HFFc6 (cell line): ENCODE data around the gene SLC38A9. TPM values are rescaled to one million over a fixed set of nuclear protein-coding genes. Genes with fewer than 3 reads are reported as not detected.

Experiments
- DNase-seq: peaks from one replicate; pipeline ENCODE4 v3.0.0-alpha.2; 2018
- H3K27ac Mint-ChIP-seq: 2 replicates; pipeline ENCODE4 v1.8.0; 2020; ENCODE audit warnings: mild to moderate bottlenecking, mixed read lengths
- H3K27me3 Mint-ChIP-seq: 2 replicates; pipeline ENCODE4 v1.8.0; 2021; ENCODE audit warnings: mild to moderate bottlenecking, moderate library complexity, mixed read lengths; ENCODE audit not compliant: insufficient read depth
- H3K36me3 Mint-ChIP-seq: 2 replicates; pipeline ENCODE4 v1.8.0; 2021; ENCODE audit warnings: low read depth, mixed read lengths
- H3K4me1 Mint-ChIP-seq: 2 replicates; pipeline ENCODE4 v1.8.0; 2020; ENCODE audit warnings: low read depth, mixed read lengths
- H3K4me3 Mint-ChIP-seq: 2 replicates; pipeline ENCODE4 v1.8.0; 2020; ENCODE audit warnings: mild to moderate bottlenecking, moderate library complexity, mixed read lengths
- H3K9me3 Mint-ChIP-seq: 2 replicates; pipeline ENCODE4 v1.8.0; 2020; ENCODE audit warnings: mild to moderate bottlenecking, mixed read lengths
- CTCF ChIP-seq: fragments of 200-600 bp; sonication (generic); IDR thresholded peaks from 2 replicates; pipeline ENCODE4 v1.5.0; 2021; ENCODE audit warnings: antibody characterized with exemption, mild to moderate bottlenecking
- total RNA-seq, 6 experiments: library from RNA; stranded (reverse); fragmentation: NEBNext Ultra II Directional; extraction: Animal tissue kit (Norgen Biotek cat#: 25700); gene quantifications; 2 replicates in 1 of 6; 3 replicates in 5 of 6; pipeline ENCODE4 v1.2.3, GENCODE V29; 2021

The SLC38A9 gene
- total RNA-seq, 6 experiments from 2014 or later, result 12.2 to 16.5 (median 13.2) TPM

GRCh38 chr5:55585206-55585610 is 126.9 kb downstream of the SLC38A9 start:
- no peak for TF ChIP-seq CTCF
- Mint-ChIP-seq H3K27me3 (peaks cover 1% of the 10 kb centered on the region; the same call in 1 of the 2 replicates), H3K36me3 (no peaks in the 10 kb centered on the region), H3K4me3 (no peak overlapping the region), H3K9me3 (no peaks in the 10 kb centered on the region), H3K4me1 (no peaks in the 10 kb centered on the region), H3K27ac (no peak overlapping the region)
- DNase-seq, result no peak

GRCh38 chr5:55584398-55585205 is 127.5 kb downstream of the SLC38A9 start:
- H3K9me3 Mint-ChIP-seq, result no peaks in the 10 kb centered on the region
- no peak for TF ChIP-seq CTCF
- no peaks in the 10 kb centered on the region for H3K36me3 Mint-ChIP-seq
- no peaks in the 10 kb centered on the region for H3K27me3 Mint-ChIP-seq
- no peak overlapping the region for H3K4me3 Mint-ChIP-seq
- no peak for DNase-seq
- no peaks in the 10 kb centered on the region for H3K4me1 Mint-ChIP-seq
- H3K27ac Mint-ChIP-seq, result no peak overlapping the region

DNA sequence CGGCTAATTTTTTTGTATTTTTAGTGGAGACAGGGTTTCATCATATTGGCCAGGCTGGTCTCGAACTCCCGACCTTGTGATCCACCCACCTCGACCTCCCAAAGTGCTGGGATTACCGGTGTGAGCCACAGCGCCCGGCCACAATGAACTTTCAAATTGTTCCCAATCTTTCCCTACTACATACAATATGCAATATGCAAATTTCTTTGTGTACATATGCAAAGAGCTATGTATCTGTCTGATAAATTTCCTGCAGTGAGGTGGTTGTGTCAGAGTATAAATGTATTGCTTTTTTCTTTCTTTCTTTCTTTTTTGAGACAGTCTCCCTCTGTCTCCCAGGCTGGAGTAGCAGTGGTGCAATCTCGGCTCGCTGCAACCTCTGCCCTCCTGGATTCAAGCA is 128.5 kb downstream of the SLC38A9 start:
- Mint-ChIP-seq H3K9me3 (no peaks in the 10 kb centered on the region), H3K27ac (no peak overlapping the region), H3K4me3 (no peak overlapping the region), H3K4me1 (0 out of 2 replicates have a peak, but pooled peaks cover 5% of the 10 kb centered on the region), H3K27me3 (peaks cover 3% of the 10 kb centered on the region; the same call in 1 of the 2 replicates), H3K36me3 (no peaks in the 10 kb centered on the region)
- TF ChIP-seq CTCF, result no peak
- DNase-seq, result no peak

- no peaks in the 10 kb centered on the region for H3K9me3 Mint-ChIP-seq
- H3K27ac Mint-ChIP-seq, result no peak overlapping the region
- H3K27me3 Mint-ChIP-seq, result peaks cover 7% of the 10 kb centered on the region
- no peak overlapping the region for H3K4me3 Mint-ChIP-seq
- 0 out of 2 replicates have a peak, but pooled peaks cover 6% of the 10 kb centered on the region for H3K4me1 Mint-ChIP-seq
- DNase-seq, result no peak
- TF ChIP-seq CTCF, result no peak
- H3K36me3 Mint-ChIP-seq, result no peaks in the 10 kb centered on the region
Measured at GRCh38 chr5:55582256-55582655, 129.9 kb downstream of the SLC38A9 start.

DNA sequence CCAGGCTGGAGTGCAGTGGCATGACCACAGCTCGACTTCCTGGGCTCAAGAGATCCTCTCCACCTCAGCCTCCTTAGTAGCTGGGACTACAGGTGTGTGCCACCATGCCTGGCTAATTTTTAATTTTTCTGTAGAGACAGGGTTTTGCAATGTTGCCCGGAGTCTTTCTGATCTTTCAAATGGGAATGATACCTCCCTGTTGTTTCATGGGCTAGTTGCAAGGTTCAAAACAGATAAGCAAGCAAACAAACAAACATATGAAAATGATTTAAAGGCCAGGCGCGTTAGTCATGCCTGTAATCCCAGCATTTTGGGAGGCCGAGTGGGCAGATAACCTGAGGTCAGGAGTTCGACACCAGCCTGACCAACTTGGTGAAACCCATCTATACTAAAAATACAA is 132.1 kb downstream of the SLC38A9 start:
- no peak for DNase-seq
- Mint-ChIP-seq H3K27me3 (peaks cover 7% of the 10 kb centered on the region), H3K9me3 (no peaks in the 10 kb centered on the region), H3K4me1 (0 out of 2 replicates have a peak, but pooled peaks cover 6% of the 10 kb centered on the region), H3K27ac (no peak overlapping the region), H3K4me3 (no peak overlapping the region), H3K36me3 (no peaks in the 10 kb centered on the region)
- TF ChIP-seq CTCF, result no peak
